ENCODE measurements around the gene ZFR.

GRCh38 chr5:32444431-32445286 is at the start of gene ZFR:
- TF ChIP-seq POLR2AphosphoS5 (IDR thresholded peaks at IDR 0.05; ENCODE audit: low read depth, low read length) (peak; percentile 76), SIN3A (IDR thresholded peaks at IDR 0.05; ENCODE audit: borderline replicate concordance, insufficient read depth, low read length) (no peak)
